Glomerular visceral epithelial cell (primary cell): Measurements from ENCODE around the gene TMA7B.
A peak's percentile ranks its signal among the peaks of the same experiment; 100 is the strongest.

Source experiments
- DNase-seq: peaks from one replicate; pipeline ENCODE4 v3.0.0-alpha.2; 2016; ENCODE audit errors: extremely low spot score

The TMA7B gene

GRCh38 chr22:39952347-39952746, 7.8 kb upstream of the TMA7B start:
- no peak for DNase-seq

DNA sequence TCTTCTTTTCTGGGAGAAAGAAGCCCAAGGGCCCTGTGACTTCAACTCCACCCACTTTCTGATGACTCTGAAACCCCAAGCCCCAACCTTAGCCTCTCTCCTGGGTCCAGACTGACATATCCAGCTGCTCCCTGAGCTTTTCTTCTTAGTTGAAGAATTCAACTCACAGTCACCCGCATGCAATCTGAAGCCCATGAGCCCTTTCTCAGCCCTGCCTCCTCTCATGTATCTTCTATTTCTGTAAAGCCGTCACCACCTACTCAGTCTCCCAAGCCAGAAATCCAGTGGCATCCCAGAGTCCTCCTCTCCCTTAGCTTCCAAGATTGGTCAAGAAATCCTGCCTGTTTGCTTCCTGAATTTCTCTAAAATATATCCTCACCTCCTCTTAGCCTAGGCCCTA, 7.1 kb upstream of the TMA7B start:
- no peak for DNase-seq

GRCh38 chr22:39954584-39955055, 5.6 kb upstream of the TMA7B start:
- DNase-seq, result peak; percentile 15

DNA sequence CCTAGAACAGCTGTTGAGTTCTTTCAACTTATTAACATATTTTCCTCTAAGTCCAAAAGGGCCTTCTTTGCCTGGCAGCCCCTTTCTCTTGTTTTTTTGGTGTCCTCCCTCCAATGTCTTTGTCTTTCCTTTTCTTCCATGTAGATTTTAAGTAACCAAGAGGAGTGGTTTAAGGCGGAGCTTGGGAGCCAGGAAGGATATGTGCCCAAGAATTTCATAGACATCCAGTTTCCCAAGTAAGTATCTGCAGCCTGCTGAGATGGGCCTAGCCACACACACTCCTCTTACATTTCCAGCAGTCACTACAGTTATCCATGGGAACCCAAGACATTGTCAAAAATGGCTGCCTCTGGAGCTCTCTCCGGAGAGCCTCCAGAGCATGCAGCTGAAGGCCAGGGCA, 4.5 kb upstream of the TMA7B start:
- DNase-seq, result no peak

DNA sequence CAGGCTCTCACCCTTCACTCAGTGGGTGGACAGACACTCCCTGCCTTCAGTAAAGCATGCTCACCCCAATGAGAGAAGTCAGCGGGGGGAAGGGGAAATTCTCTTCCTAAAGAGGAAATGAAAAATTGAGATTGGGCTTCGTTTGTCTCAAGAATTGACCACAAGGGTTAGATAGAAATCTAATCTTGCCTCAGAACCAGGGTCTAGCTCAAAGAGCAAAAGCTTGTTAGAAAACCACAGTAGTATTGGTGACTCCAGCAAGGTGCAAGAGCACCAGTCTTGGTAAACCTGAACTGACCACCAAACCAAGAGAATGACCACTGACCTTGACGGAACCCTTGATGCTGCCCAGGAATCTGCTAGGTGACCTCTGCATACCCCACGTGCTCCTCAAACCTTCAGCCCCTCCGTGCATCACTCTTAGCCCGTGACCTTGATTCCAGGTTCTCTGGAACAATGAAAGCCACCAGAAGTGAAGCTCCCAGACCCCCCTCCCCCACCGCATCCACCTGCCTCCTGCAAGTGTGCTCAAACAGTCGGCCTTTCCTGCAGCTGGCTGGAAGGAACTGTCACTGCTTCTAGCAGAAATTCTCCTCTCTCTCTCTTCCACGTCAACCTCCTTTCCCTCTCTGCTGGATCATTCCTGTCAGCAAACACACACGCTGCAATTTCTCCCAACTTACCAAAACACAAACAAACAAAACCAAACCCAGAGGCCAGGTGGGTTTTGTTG, 3.1 kb upstream of the TMA7B start:
- DNase-seq, result no peak

DNA sequence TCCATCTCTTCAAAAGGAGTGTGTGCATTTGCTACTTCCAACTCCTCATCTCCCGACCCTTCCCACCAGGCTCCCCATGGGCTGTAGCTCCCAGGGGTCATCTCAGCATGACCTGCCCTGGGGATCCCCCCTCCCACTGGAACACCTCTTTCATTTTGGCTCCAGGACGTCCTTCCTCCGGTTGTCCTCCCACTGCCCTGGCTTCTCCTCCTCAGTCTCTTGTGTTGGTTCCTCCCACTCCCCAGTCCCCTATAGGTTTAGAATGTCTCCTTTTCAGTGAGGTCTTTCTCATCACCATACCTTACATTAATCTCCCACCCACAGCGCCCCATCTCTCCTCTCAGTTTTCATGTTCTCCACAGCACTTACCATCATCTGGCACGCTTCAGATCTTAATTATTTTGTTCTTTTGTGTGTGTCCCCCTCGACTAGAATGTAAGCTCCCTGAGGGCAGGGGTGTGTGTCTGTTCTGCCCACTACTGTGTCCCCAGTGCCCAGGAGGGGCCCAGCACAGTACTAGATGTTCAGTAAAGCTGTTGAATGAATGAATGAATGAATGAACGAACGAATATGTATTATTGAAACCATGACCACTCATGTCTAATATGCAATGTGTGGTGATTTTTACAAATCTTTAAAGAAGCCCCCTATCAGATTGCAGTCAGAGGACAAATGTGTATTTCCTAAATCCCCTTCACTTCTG, 2.0 kb upstream of the TMA7B start:
- no peak for DNase-seq

DNA sequence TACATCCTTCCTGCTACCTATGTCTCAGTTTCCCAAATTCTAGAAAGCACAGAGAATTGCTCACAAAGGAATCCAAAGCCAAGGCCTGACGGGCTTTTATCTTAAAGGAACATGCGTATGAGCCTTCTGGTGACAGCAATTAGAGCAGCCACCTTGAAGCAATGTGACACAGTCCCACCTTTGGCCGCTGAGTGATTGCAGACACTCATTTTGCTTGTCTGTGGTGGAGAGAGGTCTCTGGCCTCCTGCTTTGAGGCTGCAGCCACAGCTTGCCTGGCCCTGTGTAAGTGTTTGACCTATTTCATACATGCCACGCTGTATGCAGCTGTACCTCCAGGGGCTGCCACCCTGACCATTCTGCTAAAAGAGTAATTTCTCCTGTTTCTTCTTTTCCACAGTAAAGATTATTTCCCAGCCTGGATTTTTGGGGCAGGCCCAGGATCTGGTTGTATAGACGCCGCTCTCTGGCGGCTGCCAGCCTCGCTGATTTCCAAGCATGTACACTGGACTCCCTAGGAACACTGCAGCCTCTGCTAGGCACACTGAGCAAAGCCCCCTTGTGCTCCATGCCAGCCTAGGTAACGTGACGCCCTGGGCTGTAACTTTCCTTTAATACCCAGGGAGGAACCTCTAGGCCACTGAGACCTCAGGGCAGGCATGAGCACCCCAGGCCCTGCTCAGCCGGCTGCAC, 1.1 kb upstream of the TMA7B start:
- no peak for DNase-seq

DNA sequence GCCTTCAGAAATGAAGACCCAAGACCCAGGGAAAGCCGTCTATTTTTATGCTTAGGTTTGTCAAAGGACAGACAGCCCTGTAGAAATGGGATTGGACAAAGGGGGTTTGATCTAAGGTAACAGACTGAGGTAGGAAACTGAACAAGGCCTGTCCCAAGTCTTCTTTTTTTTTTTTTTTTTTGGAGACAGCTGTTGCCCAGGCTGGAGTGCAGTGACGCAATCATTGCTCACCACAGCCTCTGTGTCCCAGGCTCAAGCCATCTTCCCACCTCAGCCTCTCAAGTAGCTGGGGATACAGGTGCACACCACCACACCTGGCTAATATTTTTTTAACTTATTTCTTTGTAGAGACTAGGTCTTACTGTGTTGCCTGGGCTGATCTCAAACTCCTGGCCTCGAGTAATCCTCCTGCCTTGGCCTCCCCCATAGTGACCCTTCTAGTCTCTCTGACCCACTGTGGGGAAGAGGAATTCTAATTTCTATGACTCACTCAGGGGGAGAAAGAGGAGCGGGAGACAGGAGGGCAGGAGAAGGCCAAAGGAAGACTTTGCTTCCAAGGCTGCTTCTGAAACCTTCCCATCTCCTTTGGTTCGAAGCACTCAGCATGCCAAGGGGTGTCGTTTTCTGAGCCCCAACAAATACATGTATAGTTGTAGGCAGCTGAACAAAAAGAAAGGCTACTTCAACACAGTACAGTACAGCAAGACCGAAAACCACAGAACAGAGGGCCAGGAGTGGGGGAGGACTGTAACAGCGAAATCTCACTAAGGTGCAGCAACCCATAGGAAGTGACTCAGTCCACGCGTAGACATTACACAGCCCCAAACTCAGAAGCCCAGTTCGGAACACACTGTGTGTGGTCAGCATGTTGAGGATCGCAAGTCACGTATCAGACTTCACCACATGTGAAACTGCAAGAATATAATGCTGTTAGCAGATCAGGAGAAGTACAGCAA, 872 bp downstream of the TMA7B start:
- DNase-seq, result peak; percentile 96

DNA sequence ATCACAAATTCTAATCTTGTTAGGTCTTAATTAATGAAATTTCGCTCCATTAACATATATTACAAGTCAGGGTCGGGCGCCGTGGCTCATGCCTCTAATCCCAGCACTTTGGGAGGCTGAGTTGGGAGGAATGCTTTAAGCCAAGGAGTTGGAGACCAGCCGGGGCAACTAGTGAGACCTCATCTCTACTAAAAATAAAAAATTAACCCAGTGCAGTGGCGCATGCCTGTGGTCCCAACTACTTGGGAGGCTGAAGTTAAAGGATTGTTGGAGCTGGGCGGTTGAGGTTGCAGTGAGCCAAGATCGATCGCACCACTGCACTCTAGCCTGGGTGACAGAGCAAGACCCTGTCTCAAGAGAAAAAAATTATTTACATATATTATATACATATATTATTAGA, 1.9 kb downstream of the TMA7B start:
- DNase-seq, result peak; percentile 82

DNA sequence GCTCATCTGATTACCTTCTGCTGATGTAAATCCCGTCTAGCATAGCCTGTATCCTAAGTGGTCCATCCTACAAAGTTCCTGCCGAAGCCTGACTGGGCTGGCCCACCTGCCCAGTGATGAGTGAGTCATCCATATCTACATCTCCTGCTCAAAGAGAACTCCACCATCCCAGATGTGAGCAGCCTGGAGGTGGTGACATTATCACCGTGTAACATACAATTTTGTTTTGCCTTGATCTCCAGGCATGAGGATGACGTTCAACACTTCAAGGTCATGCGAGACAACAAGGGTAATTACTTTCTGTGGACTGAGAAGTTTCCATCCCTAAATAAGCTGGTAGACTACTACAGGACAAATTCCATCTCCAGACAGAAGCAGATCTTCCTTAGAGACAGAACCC, 5.6 kb downstream of the TMA7B start:
- DNase-seq, result no peak

DNA sequence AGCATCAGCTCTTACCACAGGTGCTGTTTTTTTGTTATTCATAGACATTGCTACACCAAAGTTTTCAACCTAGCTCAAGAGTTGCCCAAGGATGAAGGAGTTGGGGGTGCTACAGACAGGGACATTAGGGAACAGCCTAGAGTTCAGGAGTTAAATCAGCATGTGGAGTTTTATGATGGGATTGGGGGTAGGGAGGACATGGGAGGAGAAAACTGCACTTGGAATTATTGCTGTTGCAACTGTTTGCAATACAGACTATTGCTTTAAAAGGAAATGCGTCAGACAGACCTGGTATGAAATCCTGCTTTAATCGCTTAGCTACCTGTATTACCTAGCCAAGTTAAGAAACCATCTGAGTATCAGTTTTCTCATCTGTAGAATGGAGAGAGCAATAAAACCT, 6.3 kb downstream of the TMA7B start:
- DNase-seq, result no peak

DNA sequence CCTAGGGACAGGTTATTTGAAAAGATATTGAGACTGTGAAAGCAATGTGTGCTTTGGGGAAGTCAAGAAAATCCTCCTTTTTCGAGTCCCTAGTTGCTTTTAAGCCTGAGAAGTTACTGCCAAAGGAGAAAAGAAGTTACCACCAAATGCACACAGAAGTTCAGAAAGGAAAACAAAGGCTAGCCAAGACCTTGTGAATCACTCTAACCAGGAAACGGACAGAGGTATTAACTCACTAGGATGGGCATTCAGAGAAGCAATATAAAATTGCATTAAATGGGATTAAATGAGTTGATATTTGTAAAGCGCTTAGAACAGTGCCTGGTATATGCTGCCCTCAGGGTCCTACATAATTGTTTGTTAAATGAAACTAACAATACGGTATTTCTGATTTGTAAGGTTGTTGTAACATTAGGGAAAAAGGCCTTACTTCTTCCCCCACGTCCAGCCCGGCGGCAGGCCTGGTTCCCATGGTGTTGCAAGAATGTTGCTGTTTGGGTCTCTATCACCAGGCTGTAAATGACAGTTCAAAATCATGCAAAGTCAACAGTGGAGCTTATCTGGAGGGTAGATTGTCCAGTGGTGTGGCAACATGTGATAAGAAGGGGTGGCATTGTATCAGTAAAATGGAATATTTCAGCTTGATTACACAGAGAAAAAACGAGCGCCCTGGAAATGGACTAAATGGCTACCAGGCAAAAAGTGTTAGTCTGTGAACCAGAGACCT, 7.1 kb downstream of the TMA7B start:
- peak; percentile 21 for DNase-seq

DNA sequence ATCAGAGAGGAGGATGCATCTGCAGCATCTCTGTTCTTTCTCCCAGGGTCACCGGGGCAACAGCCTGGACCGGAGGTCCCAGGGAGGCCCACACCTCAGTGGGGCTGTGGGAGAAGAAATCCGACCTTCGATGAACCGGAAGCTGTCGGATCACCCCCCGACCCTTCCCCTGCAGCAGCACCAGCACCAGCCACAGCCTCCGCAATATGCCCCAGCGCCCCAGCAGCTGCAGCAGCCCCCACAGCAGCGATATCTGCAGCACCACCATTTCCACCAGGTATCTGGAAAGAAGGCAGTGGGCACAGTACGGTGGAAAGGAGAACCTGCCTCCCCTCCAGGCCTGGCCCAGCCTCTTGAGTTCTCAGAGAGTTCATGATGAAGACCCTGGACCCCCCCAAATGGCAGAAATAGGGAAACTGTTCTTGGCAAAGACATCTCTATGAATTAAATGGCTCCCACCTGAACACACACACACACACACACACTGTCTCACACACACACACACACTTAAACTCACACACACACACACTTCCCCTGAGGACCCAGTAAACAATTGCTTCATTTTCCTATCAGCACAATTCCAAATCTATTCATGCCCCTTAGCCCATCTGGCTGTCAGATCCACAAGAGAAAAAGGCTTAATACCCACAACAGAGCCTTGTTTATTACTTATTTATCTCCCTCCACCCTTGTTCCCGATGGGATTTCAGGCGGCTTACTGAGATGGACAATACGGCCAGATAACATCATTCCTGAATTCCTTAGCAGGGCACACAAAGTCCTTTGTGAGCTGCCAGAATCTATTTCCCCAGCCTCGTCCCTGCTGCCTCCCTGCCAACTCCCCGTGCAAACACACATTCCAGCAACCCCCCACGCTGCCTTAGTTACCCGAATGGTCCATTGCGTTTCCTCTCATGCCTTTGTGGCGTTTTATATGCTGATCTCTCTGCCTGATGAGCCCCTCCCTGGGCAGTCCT, 8.1 kb downstream of the TMA7B start:
- no peak for DNase-seq

DNA sequence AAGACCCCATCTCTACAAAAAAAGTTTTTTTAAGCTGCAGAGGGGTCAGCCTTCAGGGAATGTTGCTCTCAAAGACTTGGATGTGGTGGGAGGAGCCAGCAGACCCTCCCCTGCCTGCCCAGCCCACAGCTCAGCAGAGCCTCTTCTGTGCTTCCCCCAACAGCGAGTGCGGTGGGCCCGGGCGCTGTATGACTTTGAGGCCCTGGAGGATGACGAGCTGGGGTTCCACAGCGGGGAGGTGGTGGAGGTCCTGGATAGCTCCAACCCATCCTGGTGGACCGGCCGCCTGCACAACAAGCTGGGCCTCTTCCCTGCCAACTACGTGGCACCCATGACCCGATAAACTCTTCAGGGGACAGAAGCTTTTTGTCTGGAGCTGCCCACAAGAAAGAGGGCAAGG, 10.5 kb downstream of the TMA7B start:
- no peak for DNase-seq

DNA sequence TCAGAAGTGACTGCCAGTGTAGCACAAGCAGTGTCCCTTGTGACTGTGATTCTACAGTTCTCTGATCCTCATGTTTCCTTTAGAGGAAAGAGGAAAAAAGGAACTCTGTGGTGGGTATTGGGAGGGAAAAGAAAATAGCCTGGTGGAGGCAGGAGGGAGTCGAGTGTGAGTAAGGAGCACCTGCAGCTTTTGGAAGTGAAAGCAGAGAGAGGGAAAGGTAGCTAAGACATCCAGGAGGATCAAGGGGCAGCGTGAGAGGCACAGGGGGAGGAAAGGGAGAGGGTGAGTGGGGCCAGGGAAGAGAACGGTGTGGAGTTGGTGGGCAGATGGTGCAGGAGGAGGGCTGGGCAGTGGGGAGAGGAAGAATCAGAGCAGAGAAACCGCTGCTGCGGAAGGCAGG, 12.4 kb downstream of the TMA7B start:
- DNase-seq, result no peak

- no peak for DNase-seq
Measured at GRCh38 chr22:39973656-39974055, 13.5 kb downstream of the TMA7B start.

- DNase-seq, result no peak
Measured at GRCh38 chr22:39974065-39974464, 13.9 kb downstream of the TMA7B start.

DNA sequence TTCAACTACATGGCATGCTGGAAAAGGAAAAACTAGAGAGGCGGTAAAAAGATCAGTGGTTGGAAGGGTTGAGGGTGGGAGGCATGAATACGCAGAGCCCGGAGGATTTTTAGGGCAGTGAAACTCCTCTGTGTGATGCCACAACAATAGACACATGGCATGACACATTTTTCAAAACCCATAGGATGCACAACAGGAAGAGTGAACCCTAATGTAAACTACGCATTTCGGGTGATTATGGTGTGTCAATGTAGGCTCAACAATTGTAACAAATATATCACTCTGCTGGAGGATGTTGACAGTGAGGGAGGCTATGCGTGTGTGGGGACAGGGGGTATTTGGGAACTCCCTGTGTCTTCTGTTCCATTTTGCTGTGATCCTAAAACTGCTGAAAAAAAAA, 18.9 kb downstream of the TMA7B start:
- no peak for DNase-seq

- DNase-seq, result no peak
Measured at GRCh38 chr22:39979458-39979857, 19.3 kb downstream of the TMA7B start.

- DNase-seq, result no peak
Measured at GRCh38 chr22:39980596-39980995, 20.4 kb downstream of the TMA7B start.
